ENCODE measurements around the gene IL6ST.

DNA sequence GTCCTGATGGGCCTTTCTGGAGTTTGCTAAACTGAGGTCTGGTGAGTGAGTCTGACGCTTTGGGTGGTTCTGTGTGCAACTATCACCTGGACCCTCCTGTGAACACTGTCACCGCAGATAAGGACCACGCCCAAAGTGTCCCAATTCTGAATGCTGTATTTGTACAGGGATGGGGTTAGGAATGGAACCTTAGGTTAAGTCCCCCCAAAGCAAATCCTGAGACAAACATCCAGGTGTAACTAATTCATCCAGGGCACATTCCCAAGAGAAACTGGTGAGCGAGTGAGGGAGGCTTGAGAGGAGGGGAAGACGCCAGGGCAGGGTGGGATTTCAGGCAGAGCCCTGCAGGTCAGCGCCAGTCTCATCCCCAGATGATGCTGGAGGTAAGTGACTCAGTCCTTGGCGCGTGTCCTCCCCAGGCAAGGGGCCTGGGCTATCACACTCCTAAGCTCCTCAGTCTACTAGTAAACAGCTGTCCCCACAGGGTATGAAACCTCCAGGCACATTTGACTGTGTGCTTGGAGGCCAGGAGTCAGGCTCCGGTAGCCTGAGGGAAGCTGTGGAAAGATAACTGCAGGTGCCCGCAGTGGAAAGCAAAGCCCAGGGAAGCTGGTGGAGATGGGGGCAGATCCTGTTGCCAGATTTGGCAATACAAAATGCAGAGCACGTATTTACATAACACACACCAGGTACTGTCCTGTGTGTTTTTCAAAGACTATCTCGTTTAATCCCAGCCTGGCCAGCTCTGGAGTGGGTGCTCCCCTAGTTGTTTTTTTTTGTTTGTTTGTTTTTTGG lies 66.7 kb downstream of the IL6ST start:
- TF ChIP-seq, protein P1, sequence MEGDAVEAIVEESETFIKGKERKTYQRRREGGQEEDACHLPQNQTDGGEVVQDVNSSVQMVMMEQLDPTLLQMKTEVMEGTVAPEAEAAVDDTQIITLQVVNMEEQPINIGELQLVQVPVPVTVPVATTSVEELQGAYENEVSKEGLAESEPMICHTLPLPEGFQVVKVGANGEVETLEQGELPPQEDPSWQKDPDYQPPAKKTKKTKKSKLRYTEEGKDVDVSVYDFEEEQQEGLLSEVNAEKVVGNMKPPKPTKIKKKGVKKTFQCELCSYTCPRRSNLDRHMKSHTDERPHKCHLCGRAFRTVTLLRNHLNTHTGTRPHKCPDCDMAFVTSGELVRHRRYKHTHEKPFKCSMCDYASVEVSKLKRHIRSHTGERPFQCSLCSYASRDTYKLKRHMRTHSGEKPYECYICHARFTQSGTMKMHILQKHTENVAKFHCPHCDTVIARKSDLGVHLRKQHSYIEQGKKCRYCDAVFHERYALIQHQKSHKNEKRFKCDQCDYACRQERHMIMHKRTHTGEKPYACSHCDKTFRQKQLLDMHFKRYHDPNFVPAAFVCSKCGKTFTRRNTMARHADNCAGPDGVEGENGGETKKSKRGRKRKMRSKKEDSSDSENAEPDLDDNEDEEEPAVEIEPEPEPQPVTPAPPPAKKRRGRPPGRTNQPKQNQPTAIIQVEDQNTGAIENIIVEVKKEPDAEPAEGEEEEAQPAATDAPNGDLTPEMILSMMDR (IDR thresholded peaks at IDR 0.05): no peak
- no peak for TF ChIP-seq POLR2A (IDR thresholded peaks at IDR 0.05)

Data from Peyer's patch (tissue), 4 donors.